ENCODE data around the gene RHOH.

RHOH gene

GRCh38 chr4:40180356-40180755, 16.5 kb upstream of the RHOH start:
- no peak for DNase-seq
- TF ChIP-seq POLR2A (IDR thresholded peaks at IDR 0.05; ENCODE audit: low read length) (no peak), GATA1 (IDR thresholded peaks at IDR 0.05; ENCODE audit: low read depth, low read length) (no peak)

GRCh38 chr4:40182001-40182400, 14.8 kb upstream of the RHOH start:
- TF ChIP-seq POLR2A (IDR thresholded peaks at IDR 0.05; ENCODE audit: low read length) (no peak), GATA1 (IDR thresholded peaks at IDR 0.05; ENCODE audit: low read depth, low read length) (no peak)
- DNase-seq, result no peak

GRCh38 chr4:40182954-40183353, 13.9 kb upstream of the RHOH start:
- TF ChIP-seq POLR2A (IDR thresholded peaks at IDR 0.05; ENCODE audit: low read length) (no peak), GATA1 (IDR thresholded peaks at IDR 0.05; ENCODE audit: low read depth, low read length) (no peak)
- no peak for DNase-seq

GRCh38 chr4:40183615-40184411, 13.0 kb upstream of the RHOH start:
- TF ChIP-seq POLR2A (IDR thresholded peaks at IDR 0.05; ENCODE audit: low read length) (no peak), GATA1 (IDR thresholded peaks at IDR 0.05; ENCODE audit: low read depth, low read length) (no peak)
- DNase-seq, result no peak

- DNase-seq, result no peak
- TF ChIP-seq GATA1 (IDR thresholded peaks at IDR 0.05; ENCODE audit: low read depth, low read length) (no peak), POLR2A (IDR thresholded peaks at IDR 0.05; ENCODE audit: low read length) (no peak)
Measured at GRCh38 chr4:40185830-40186664, 10.8 kb upstream of the RHOH start.

- TF ChIP-seq POLR2A (IDR thresholded peaks at IDR 0.05; ENCODE audit: low read length) (no peak), GATA1 (IDR thresholded peaks at IDR 0.05; ENCODE audit: low read depth, low read length) (no peak)
Measured at GRCh38 chr4:40186665-40187014, 10.2 kb upstream of the RHOH start.

GRCh38 chr4:40187386-40187906, 9.4 kb upstream of the RHOH start:
- no peak for DNase-seq
- TF ChIP-seq POLR2A (IDR thresholded peaks at IDR 0.05; ENCODE audit: low read length), result no peak
- TF ChIP-seq GATA1 (IDR thresholded peaks at IDR 0.05; ENCODE audit: low read depth, low read length), result no peak

More at GRCh38 chr4:40186665-40187014, 10.2 kb upstream of the RHOH start:
- DNase-seq, result no peak

GRCh38 chr4:40190019-40190418, 6.8 kb upstream of the RHOH start:
- TF ChIP-seq POLR2A (IDR thresholded peaks at IDR 0.05; ENCODE audit: low read length), result no peak
- TF ChIP-seq GATA1 (IDR thresholded peaks at IDR 0.05; ENCODE audit: low read depth, low read length), result no peak
- no peak for DNase-seq

- TF ChIP-seq GATA1 (IDR thresholded peaks at IDR 0.05; ENCODE audit: low read depth, low read length) (no peak), POLR2A (IDR thresholded peaks at IDR 0.05; ENCODE audit: low read length) (no peak)
- no peak for DNase-seq
Measured at GRCh38 chr4:40190465-40190864, 6.4 kb upstream of the RHOH start.

- no peak for DNase-seq
Measured at GRCh38 chr4:40190880-40191815, 5.7 kb upstream of the RHOH start.

GRCh38 chr4:40192114-40193015, 4.5 kb upstream of the RHOH start:
- DNase-seq, result no peak
- no peak for TF ChIP-seq POLR2A (IDR thresholded peaks at IDR 0.05; ENCODE audit: low read length)
- TF ChIP-seq GATA1 (IDR thresholded peaks at IDR 0.05; ENCODE audit: low read depth, low read length), result no peak

More at GRCh38 chr4:40190880-40191815, 5.7 kb upstream of the RHOH start:
- no peak for TF ChIP-seq GATA1 (IDR thresholded peaks at IDR 0.05; ENCODE audit: low read depth, low read length)
- TF ChIP-seq POLR2A (IDR thresholded peaks at IDR 0.05; ENCODE audit: low read length), result no peak

- no peak for DNase-seq
Measured at GRCh38 chr4:40193016-40193571, 3.7 kb upstream of the RHOH start.

More at GRCh38 chr4:40193016-40193571, 3.7 kb upstream of the RHOH start:
- no peak for TF ChIP-seq POLR2A (IDR thresholded peaks at IDR 0.05; ENCODE audit: low read length)
- TF ChIP-seq GATA1 (IDR thresholded peaks at IDR 0.05; ENCODE audit: low read depth, low read length), result no peak
